Left renal cortex interstitium (tissue), 4 donors: ENCODE results near the gene HSD17B1. TPM values are rescaled to one million over a fixed set of nuclear protein-coding genes. Genes with fewer than 3 reads are reported as not detected.
"Not testable (repeated sequence)": the region's sequence is repeated elsewhere in the genome, so short reads cannot be mapped to it uniquely, and the experiment has no call there.

Source experiments
- DNase-seq, 4 donors: peaks; one replicate each; pipeline ENCODE4 v3.0.0-alpha.2; 2013; ENCODE audit warnings: low read depth in 4 of 4, low spot score in 2 of 4, missing footprints in 1 of 4
- polyA plus RNA-seq, 4 donors: library from polyadenylated mRNA; unstranded; fragments of 120-200 nt; gene quantifications; one replicate each; pipeline ENCODE4 v1.2.1, GENCODE V29; 2013; ENCODE audit not compliant: insufficient read length in 4 of 4

Gene HSD17B1
- polyA plus RNA-seq, 4 donors, result 3.2 to 6.2 (median 5.2) TPM

DNA sequence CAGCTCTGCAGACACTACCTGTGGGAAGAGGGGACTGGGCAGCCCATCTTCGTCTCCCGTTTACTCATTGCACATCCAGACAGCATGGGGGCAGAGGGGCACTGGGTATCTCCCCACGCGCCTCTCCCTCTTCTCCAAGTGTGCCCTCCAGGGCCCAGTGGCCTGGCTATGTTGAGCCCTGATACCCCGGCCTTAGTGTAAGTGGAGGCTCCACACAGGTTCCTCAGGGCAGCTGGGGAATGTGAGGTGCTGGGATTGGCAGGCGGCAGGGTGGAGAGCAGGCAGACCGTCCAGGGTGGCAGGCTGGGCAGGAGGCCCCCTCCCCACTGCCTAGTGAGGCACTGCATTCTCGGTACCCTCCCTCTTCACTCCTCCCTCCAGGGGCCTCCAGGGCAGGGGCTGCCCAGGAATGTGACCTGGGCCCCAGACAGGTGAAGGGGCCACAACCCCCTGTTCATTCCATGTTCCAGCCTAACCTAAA is 29.9 kb upstream of the HSD17B1 start:
- no peak for DNase-seq

DNA sequence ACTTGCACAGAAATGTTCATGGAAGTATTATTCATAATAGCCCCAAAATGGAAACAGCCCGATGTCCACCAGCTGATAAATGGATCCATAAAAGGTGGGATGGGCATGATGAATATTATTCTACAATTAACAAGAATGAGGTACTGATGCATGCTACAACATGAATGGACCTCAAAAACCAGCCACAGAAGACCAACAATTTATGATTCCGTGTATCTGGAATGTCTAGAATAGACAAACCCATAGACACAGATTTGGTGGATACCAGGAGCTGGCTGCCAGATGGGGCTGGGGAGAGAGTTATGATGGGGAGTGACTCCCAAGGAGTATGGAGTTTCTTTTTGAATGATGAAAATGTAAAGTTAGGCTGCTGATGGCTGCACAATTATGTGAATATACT is 27.5 kb upstream of the HSD17B1 start:
- no peak for DNase-seq

DNA sequence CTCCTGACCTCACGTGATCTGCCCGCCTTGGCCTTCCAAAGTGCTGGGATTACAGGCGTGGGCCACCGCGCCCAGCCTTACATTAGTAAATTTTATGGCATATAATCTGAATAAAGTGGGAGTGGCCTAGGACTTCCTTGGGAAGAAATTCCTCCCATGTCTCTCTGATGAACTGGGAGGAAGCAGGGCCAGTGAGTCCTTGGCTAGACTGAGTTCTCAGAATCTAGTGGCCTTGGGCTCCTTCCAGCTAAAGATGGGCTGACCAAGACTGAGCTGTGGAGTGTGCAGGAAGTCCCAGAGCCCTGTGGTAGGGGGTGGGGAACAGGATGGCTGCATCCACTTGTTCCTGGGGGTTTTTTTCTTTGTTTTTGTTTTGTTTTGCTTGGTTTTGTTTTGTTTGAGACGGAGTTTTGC is 26.7 kb upstream of the HSD17B1 start:
- DNase-seq, result no peak

DNA sequence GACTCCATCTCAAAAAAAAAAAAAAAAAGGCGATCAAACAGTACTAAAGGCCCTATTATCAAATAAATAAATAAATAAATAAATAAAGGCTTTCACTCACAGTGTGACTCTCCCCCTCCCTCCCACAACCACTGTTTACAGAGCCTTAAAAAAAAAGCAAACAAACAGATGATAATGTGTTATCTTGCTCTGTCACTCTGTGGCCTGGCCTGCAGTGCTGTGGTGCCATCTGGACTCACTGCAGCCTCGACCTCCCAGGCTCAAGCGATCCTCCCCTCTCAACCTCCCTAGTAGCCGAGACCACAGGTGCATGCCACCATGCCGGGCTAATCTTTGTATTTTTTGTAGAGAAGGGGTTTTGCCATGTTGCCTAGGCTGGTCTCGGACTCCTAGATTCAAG is 24.8 kb upstream of the HSD17B1 start:
- no peak for DNase-seq

DNA sequence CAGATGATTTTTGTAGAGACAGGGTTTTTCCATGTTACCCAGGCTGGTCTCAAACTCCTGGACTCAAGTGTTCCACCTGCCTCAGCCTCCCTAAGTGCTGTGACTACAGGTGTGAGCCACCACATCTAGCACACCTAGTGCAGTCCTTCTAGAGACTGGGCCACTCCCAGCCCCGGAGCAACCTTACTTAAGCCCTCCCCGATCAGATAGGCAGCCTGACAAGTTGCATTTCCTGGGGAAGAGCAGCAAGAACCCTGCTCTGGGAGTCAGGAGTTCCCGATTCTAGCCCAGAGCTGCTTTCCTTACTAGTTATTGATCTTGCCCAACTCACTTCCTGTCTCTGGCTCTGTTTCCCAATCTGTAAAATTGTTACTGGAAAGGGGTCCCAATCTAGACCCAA is 23.7 kb upstream of the HSD17B1 start:
- no peak for DNase-seq

DNA sequence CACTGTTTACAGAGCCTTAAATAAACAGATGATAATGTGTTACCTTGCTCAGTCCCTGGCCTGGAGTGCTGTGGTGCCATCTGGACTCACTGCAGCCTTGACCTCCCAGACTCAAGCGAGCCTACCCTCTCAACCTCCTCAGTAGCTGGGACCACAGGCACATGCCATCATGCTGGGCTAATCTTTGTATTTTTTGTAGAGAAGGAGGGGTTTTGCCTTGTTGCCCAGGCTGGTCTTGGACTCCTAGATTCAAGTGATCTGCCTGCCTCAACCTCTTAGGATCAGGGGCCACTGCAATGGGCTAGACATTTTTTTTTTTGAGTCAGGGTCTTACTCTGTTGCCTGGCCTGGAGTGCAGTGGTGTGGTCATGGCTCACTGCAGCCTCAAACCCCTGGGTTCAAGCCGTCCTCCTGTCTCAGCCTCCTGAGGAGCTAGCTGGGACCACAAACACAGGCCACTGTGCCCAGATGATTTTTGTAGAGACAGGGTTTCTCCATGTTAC is 21.7 kb upstream of the HSD17B1 start:
- DNase-seq, result no peak

DNA sequence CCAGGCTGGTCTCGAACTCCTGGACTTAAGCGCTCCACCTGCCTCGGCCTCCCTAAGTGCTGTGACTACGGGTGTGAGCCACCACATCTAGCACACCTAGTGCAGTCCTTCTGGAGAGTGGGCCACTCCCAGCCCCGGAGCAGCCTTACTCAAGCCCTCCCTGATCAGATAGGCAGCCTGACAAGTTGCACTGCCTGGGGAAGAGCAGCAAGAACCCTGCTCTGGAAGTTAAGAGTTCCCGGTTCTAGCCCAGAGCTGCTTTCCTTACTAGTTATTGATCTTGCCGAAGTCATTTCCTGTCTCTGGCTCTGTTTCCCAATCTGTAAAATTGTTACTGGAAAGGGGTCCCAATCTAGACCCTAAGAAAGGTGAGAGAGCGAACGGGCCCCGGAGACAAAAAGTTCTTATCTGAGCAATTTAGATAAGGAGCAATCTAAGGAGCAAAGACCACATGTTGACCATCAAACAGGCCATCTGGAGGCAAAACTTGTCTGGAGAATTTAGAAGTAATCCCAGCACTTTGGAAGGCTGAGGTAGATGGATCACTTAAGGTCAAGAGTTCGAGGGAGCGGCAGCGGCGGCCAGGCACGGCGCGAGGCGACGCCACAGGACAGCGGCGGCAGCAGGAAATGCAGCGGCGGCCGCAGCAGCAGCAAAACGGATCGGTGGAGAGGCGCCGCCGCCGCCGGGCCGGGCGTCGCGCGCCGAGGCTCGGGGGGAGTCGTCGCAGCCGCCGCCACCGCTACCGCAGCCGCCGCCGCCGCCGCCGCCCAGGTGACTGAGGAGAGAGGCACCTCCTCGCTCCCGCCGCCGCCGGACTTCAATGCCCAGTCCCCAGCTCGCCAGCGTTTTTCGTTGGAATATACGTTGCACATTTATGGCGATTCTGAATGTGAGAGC is 21.0 kb upstream of the HSD17B1 start:
- DNase-seq, result no peak

DNA sequence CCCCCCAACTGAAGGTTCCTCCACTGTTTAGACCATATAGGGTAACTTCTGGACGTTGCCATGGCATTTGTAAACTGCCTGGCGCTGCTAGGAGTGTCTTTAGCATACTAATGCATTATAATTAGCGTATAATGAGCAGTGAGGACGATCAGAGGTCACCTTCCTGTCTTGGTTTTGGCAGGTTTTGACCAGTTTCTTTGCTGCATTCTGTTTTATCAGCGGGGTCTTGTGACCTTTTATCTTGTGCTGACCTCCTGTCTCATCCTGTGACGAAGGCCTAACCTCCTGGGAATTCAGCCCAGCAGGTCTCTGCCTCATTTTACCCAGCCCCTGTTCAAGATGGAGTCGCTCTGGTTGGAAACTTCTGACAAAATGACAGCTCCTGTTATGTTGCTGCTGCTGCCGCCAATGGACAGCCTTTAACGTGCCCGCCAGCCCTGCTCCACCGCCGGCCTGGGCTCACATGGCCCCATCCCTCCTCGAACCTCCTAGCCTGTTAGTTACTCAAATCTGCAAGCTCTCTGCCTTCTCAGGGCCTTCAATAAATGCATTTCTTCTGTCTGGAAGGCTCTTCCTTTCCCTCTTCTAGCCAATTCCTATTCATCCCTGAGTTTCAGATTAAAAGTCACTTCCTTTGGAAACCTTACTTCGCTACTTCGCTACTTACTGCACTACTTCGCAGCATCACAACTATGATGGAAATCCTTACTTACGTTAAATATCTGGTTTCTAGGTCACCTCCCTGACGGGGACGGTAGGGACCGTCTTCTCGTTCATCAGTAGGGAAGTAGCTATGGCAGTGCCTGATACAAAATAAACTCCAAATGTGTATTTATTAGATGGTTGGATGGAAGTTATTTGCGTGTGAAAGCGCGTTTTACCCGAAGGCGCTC is 17.3 kb upstream of the HSD17B1 start:
- no peak for DNase-seq

DNA sequence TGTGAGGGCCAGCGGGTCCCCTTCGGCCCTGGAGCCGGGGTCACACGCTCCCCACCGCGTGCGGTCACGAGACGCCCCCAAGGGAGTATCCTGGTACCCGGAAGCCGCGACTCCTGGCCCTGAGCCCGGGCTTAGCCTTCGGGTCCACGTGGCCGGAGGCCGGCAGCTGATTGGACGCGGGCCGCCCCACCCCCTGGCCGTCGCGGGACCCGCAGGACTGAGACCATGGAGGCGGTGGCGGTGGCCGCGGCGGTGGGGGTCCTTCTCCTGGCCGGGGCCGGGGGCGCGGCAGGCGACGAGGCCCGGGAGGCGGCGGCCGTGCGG is 16.7 kb upstream of the HSD17B1 start, which contains the start of gene NAGLU:
NAGLU (plus strand) TSS at position 194 of the 324 bp plus-strand sequence; CDS start at position 226, 32 bp downstream.
- DNase-seq, result peak in 1 of 4 donors; percentile 81

DNA sequence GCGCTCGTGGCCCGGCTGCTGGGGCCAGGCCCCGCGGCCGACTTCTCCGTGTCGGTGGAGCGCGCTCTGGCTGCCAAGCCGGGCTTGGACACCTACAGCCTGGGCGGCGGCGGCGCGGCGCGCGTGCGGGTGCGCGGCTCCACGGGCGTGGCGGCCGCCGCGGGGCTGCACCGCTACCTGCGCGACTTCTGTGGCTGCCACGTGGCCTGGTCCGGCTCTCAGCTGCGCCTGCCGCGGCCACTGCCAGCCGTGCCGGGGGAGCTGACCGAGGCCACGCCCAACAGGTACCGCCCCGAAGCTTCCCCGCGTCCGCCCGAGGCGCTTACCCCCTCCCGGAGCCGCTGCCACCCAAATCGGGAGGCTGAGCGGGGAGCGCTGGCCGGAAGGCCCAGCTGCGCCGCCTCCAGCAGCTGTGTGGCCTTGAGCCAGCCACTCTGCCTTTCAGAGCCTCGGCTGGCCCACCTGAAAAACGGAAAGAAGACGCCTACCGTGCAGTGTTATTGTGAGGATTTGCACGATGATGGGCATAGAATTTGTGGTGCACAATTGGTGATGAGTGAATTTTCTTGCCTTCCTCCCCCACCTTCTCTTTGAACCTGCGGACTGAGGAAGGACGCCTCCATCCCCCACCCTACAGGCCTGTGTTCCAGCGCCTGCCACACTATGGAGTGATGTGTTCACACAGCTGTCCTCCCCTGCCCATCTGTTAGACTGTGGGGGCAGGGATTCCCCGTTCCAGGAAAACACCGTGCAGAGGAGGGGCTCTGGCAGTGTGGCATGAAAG is 16.2 kb upstream of the HSD17B1 start:
- no peak for DNase-seq

DNA sequence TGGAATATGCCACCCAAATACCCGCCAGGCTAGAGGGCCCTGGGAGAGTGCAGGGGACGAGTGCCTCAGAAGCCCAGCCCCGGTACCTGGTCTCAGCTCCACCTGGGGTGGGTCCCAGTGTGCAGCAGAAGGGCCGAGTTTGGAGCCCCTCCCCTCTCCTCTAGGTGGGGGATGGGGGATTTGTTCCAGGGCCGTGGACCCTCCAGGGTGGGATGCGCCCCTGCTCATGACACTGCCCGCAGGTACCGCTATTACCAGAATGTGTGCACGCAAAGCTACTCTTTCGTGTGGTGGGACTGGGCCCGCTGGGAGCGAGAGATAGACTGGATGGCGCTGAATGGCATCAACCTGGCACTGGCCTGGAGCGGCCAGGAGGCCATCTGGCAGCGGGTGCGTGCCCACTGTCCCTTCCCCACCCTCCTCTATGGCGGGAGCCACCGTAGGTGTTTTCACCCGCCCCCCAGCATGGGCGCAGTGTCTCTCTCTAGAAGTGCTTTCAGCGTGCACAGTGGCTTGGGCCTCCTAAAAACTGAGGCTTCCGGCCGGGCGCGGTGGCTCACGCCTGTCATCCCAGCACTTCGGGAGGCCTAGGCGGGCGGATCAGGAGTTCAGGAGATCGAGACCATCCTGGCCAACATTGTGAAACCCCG is 15.4 kb upstream of the HSD17B1 start:
- no peak for DNase-seq

DNA sequence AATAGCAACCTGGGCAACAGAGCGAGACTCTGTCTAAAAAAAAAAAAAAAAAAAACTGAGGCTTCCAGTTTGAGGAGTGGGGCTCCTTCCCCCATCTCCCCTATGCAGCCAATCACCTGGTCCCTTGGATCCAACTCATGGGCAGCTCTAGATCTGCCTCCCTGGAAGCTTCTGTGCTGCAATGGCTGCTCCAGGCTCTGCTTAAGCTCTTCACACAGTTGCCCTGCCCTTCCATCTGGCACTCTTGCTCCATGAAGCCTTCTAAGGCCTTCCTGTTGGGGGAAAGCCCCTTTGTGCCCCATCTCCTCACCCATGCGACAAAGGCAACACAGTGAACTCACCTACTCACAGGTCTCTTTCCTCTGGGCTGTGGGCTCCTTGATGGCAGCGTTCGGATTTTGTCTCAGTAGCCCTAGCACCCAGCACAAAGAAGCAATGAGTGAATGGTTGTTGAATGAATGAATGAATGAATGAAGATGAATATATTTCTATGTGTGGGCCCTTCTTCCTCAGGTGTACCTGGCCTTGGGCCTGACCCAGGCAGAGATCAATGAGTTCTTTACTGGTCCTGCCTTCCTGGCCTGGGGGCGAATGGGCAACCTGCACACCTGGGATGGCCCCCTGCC is 14.8 kb upstream of the HSD17B1 start:
- DNase-seq, result no peak

DNA sequence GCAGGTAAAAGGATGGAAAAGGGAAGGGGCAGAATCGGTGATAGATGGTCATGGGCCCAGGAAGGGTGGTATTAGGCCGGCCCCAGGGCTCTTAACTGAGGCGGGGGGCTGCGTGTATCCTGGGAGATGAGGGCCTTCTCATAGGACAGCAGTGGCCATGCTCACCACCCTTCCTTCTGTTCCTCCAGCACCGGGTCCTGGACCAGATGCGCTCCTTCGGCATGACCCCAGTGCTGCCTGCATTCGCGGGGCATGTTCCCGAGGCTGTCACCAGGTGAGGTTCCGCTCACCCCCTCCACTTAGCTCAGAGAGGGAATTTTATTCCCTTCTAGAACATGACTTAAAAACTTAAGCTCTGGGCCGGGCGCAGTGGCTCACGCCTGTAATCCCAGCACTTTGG is 14.2 kb upstream of the HSD17B1 start:
- no peak for DNase-seq

DNA sequence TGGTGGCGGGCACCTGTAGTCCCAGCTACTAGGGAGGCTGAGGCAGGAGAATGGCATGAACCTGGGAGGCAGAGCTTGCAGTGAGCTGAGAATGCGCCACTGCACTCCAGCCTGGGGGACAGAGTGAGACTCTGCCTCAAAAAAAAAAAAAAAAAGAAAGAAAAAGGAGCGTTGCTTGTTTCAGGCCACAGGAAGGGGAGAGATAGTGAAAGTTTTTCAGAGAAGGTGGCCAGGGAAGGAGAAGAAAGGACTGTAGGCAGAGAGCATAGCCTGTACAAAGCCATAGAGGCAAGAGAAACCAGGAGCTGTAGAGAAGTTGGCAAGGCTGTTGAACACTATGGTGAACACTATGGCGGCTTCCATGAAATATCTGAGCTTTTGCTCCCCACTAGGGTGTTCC is 12.2 kb upstream of the HSD17B1 start:
- DNase-seq, result not testable (repeated sequence)

DNA sequence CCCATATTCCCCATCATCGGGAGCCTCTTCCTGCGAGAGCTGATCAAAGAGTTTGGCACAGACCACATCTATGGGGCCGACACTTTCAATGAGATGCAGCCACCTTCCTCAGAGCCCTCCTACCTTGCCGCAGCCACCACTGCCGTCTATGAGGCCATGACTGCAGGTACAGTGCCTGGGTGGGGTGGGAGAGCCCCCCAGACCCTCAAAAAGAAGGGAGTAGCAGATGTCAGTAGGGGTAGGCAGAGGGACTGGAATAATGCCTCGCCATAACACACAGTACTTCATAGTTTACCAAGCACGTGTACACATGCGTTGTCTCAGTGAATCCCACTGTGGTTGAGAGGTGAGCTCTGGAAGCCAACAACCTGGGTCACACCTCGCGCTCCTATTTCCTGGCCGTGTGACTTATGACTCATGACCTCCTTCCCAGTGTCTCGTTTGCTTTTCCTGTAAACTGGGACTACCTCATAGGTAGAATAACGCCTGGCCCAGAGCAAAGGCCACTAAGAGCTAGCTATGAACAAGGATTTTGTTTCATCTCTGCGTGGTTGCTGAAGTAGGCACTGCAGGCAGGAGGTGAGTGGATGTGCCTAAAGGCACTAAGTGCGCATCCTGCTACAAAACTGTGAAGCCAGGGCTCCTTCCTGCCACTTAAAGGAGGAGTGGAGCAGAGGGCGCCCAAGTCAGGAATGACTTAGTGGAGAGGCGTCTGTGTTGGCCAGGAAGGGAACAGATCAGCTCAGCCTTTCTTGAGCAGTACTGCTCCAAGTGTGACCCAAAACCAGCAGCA is 11.5 kb upstream of the HSD17B1 start:
- DNase-seq, result no peak

DNA sequence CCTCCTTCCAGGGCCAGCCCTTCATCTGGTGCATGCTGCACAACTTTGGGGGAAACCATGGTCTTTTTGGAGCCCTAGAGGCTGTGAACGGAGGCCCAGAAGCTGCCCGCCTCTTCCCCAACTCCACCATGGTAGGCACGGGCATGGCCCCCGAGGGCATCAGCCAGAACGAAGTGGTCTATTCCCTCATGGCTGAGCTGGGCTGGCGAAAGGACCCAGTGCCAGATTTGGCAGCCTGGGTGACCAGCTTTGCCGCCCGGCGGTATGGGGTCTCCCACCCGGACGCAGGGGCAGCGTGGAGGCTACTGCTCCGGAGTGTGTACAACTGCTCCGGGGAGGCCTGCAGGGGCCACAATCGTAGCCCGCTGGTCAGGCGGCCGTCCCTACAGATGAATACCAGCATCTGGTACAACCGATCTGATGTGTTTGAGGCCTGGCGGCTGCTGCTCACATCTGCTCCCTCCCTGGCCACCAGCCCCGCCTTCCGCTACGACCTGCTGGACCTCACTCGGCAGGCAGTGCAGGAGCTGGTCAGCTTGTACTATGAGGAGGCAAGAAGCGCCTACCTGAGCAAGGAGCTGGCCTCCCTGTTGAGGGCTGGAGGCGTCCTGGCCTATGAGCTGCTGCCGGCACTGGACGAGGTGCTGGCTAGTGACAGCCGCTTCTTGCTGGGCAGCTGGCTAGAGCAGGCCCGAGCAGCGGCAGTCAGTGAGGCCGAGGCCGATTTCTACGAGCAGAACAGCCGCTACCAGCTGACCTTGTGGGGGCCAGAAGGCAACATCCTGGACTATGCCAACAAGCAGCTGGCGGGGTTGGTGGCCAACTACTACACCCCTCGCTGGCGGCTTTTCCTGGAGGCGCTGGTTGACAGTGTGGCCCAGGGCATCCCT is 9.3 kb upstream of the HSD17B1 start:
- DNase-seq, result no peak

DNA sequence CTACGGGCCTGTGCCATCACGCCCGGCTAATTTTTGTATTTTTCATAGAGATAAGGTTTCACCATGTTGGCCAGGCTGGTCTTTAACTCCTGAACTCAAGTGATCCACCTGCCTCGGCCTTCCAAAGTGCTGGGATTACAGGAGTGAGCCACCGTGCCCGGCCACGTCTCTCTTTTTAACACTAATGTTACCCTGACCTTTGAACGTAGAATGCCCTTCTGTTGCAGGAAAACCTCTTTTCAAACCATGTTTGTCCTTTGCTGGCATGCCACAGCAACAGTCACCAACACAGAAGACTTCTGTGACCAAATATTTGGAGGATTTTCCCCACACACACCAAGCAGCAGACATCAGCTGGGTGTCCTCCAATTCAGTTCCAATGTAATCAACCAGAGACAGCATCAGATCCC is 7.8 kb upstream of the HSD17B1 start:
- DNase-seq, result no peak
